Omental fat pad (tissue), 4 donors: ENCODE data around the gene KPNA1. TPM values are rescaled to one million over a fixed set of nuclear protein-coding genes. Genes with fewer than 3 reads are reported as not detected.

ENCODE experiments used
- ATAC-seq: fragments of 150-250 bp; one replicate; pipeline ENCODE4 v1.9.1; 2016; ENCODE audit warnings: mild to moderate bottlenecking, moderate library complexity; ENCODE audit not compliant: low FRiP score
- DNase-seq: peaks from one replicate; pipeline ENCODE4 v3.0.0-alpha.2; 2019; ENCODE audit warnings: low spot score
- CTCF ChIP-seq, 3 donors: fragments of 450-650 bp; IDR thresholded peaks; one replicate each; pipeline ENCODE4 v1.5.1; 2016 to 2017; ENCODE audit warnings: antibody characterized with exemption in 3 of 3, mild to moderate bottlenecking in 3 of 3, moderate library complexity in 2 of 3
- total RNA-seq, 4 donors: library from RNA; depleted of rRNA; stranded (reverse); fragments of >200 nt; gene quantifications; one replicate each; pipeline ENCODE4 v1.1.0, GENCODE V29; 2016

The KPNA1 gene
- total RNA-seq, 4 donors from 2014 or later: 31.1 to 60.8 (median 46.7) TPM

DNA sequence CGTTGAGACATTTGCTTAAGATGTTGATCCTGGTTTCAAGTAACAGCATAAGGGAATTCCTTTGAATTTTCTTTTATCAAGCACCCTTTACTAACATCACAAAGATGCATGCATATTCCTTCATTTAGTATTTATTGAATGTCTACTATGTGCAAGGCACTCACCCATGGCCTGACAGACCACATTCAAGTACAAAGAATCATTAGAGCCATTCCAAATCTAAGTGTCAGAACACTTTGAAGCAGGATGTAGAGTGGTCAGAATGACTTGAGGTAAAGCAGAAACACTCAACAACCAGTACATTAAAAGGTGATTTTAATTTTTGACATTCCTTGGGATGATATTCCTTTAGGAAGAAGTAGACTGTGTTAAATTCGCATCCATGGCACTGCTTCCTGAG lies 92.9 kb downstream of the KPNA1 start:
- TF ChIP-seq CTCF (IDR thresholded peaks at IDR 0.05): no peak
- ATAC-seq: no peak
- DNase-seq: no peak

DNA sequence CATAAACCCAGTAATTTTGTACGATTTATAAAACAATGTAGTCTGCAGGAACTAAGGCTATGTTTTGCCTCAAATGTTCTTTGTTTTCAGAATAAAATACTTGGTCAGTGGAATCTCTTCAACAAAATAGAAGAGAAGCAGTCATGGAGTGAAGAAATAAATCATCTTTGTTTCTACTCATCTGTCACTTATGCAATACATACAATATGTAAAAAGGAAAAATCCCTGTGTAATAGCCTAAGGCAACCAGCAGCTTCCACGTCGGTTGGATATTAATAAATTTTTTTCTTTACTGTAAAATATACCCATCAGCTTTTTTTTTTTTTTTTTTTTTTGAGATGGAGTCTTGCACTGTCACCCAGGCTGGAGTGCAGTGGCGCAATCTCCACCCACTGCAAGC lies 93.6 kb downstream of the KPNA1 start:
- no peak for TF ChIP-seq CTCF (IDR thresholded peaks at IDR 0.05)
- DNase-seq: no peak
- no peak for ATAC-seq

GRCh38 chr3:122416966-122417365 lies 97.8 kb downstream of the KPNA1 start:
- ATAC-seq: no peak
- no peak for DNase-seq
- no peak for TF ChIP-seq CTCF (IDR thresholded peaks at IDR 0.05)

DNA sequence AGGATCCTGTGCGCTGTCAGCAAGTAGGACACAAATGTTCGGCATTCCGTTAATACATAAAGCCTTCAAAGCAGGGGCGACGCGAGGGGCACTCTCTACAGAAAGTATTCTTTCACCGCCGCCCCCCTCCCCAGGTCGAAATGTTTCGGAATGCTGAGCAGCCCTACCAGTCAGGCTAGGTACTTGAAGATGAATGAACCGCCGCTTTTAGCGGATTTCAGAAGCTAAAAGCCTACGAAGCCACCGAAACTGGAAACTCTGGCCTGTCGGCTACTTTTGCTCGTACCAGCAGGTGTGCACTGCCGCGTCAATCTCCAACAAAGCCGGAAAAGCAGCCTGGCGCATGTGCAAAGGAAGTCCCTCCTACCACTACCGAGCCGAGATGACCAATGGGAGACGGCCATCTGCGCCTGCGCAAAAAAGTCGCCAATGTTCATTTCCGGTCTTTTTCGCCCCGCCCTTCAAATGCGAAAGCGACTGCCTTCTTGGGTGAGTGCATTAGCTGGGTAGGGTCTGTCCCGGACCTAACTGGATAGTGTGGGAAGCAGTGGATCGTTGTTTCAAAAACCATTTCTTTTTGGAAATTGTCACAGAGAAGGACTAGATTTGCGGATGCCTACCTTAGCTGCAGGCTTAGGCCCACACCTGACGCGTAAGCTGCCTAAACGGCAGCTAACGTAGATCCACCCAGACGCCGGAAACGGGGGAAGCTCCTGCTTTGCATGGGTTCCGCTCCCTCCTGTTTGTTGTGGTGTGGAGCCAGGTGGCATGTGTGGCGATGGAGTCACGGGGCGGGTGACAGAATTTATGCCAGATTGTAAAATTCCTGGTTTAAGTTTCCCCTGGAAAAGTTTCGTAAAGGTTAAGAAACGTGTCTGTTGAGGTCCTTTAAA lies 98.7 kb downstream of the KPNA1 start, which contains the start of gene WDR5B:
Gene WDR5B, minus strand, starts transcription at position 301 of the 893 bp plus-strand sequence. CDS start 534 bp downstream, outside the sequence.
- ATAC-seq (peak; percentile 97), DNase-seq (peak; percentile 89)
- TF ChIP-seq CTCF (IDR thresholded peaks at IDR 0.05): no peak

GRCh38 chr3:122415104-122415744 lies 99.5 kb downstream of the KPNA1 start:
- ATAC-seq (peak; percentile 32), DNase-seq (no peak)
- TF ChIP-seq CTCF (IDR thresholded peaks at IDR 0.05): no peak

- ATAC-seq: no peak
- TF ChIP-seq CTCF (IDR thresholded peaks at IDR 0.05): no peak
- DNase-seq: no peak
Observed at GRCh38 chr3:122414391-122414790, 100.3 kb downstream of the KPNA1 start.
